ENCODE results near the gene OIP5.

GRCh38 chr15:41336549-41336948 lies 4.2 kb upstream of the OIP5 start:
- TF ChIP-seq GLIS3 (CRISPR knock-in tag; IDR thresholded peaks at IDR 0.05) (no peak), PATZ1 (CRISPR knock-in tag; IDR thresholded peaks at IDR 0.05; ENCODE audit: borderline replicate concordance) (no peak), ZC3H10 (CRISPR knock-in tag; IDR thresholded peaks at IDR 0.05) (no peak), TSHZ2 (CRISPR knock-in tag; IDR thresholded peaks at IDR 0.05) (no peak), ZFP3 (CRISPR knock-in tag; IDR thresholded peaks at IDR 0.05) (no peak), ZNF70 (CRISPR knock-in tag; IDR thresholded peaks at IDR 0.05) (no peak), ESRRG (CRISPR knock-in tag; IDR thresholded peaks at IDR 0.05) (no peak), RARB (CRISPR knock-in tag; IDR thresholded peaks at IDR 0.05) (no peak), CSRNP3 (CRISPR knock-in tag; IDR thresholded peaks at IDR 0.05) (no peak), ZNF565 (CRISPR knock-in tag; conservative IDR thresholded peaks at IDR 0.05; ENCODE audit: low read depth) (no peak), ARNTL (CRISPR knock-in tag; IDR thresholded peaks at IDR 0.05; ENCODE audit: borderline replicate concordance, low read depth) (no peak), OSR1 (CRISPR knock-in tag; IDR thresholded peaks at IDR 0.05) (no peak), CREB5 (CRISPR knock-in tag; IDR thresholded peaks at IDR 0.05; ENCODE audit: low read depth) (no peak)

Data from SK-N-SH treated with all-trans-retinoic acid at 6 μM for 48 hours (cell line).